DLD1 (cell line): ENCODE data around the gene RPL22L1.
"Not testable (repeated sequence)": the region's sequence is repeated elsewhere in the genome, so short reads cannot be mapped to it uniquely, and the experiment has no call there.

Experiments used
- in situ Hi-C: cut with HindIII; loops from 2 replicates; pipeline ENCODE4 v1.10.0; 2017; ENCODE audit warnings: low sequenced_read_pairs

The RPL22L1 gene

GRCh38 chr3:170884109-170884930 is 14.3 kb upstream of the RPL22L1 start:
- in situ Hi-C loops: not testable (repeated sequence)

- in situ Hi-C loops: not testable (repeated sequence)
These were observed 8.7 kb upstream of the RPL22L1 start for GRCh38 chr3:170878688-170879087.

GRCh38 chr3:170877311-170877710 is 7.3 kb upstream of the RPL22L1 start:
- in situ Hi-C loops: not testable (repeated sequence)

- in situ Hi-C loops: no loop called here
These were observed 6.5 kb upstream of the RPL22L1 start for GRCh38 chr3:170876537-170876936.

GRCh38 chr3:170869239-170869590 is 780 bp downstream of the RPL22L1 start:
- in situ Hi-C loops: no loop called here

- in situ Hi-C loops: no loop called here
These were observed 1.3 kb downstream of the RPL22L1 start for GRCh38 chr3:170868577-170869238.

GRCh38 chr3:170867143-170867937 is 2.7 kb downstream of the RPL22L1 start:
- in situ Hi-C loops: no loop called here

GRCh38 chr3:170866499-170866898 is 3.5 kb downstream of the RPL22L1 start:
- in situ Hi-C loops: no loop called here

- in situ Hi-C loops: no loop called here
These were observed 4.5 kb downstream of the RPL22L1 start for GRCh38 chr3:170865209-170866094.

- in situ Hi-C loops: no loop called here
These were observed 5.3 kb downstream of the RPL22L1 start for GRCh38 chr3:170864525-170865208.

GRCh38 chr3:170863816-170864215 is 6.2 kb downstream of the RPL22L1 start:
- in situ Hi-C loops: no loop called here

GRCh38 chr3:170862618-170863374 is 7.2 kb downstream of the RPL22L1 start:
- in situ Hi-C loops: no loop called here

GRCh38 chr3:170858599-170858998 is 11.4 kb downstream of the RPL22L1 start:
- in situ Hi-C loops: no loop called here

- in situ Hi-C loops: loop anchor here (5.0 kb wide), 1 partner anchor 35 kb away; no protein-coding TSS in a partner anchor
These were observed 17.7 kb downstream of the RPL22L1 start for GRCh38 chr3:170852324-170852723.

- in situ Hi-C loops: no loop called here
These were observed 21.6 kb downstream of the RPL22L1 start for GRCh38 chr3:170848292-170848917.

GRCh38 chr3:170844377-170844776 is 25.6 kb downstream of the RPL22L1 start:
- in situ Hi-C loops: no loop called here

GRCh38 chr3:170840291-170840859 is 29.6 kb downstream of the RPL22L1 start:
- in situ Hi-C loops: no loop called here

GRCh38 chr3:170839518-170840100 is 30.4 kb downstream of the RPL22L1 start:
- in situ Hi-C loops: no loop called here
